KOPT-K1 (cell line): ENCODE data around the gene HRAS.

ENCODE experiments used
- H3K27ac ChIP-seq: fragments of 200-600 bp; sonication (generic); 2 replicates; pipeline ENCODE4 v1.5.1; 2016; ENCODE audit warnings: antibody characterized with exemption, mild to moderate bottlenecking, low read depth, low read length; ENCODE audit not compliant: poor library complexity, severe bottlenecking
- H3K36me3 ChIP-seq: fragments of 200-600 bp; sonication (generic); 2 replicates; pipeline ENCODE4 v1.5.1; 2017; ENCODE audit warnings: antibody characterized with exemption, mild to moderate bottlenecking, low read length, moderate library complexity; ENCODE audit not compliant: insufficient read depth
- H3K9me3 ChIP-seq: fragments of 200-600 bp; sonication (generic); 2 replicates; pipeline ENCODE4 v1.5.1; 2017; ENCODE audit warnings: antibody characterized with exemption, low read length, mild to moderate bottlenecking; ENCODE audit not compliant: insufficient read depth, poor library complexity, severe bottlenecking

Gene HRAS

GRCh38 chr11:551131-551530 lies 15.8 kb upstream of the HRAS start:
- Histone ChIP-seq H3K36me3 (no peaks in the 10 kb centered on the region), H3K27ac (no peak overlapping the region), H3K9me3 (no peaks in the 10 kb centered on the region)

GRCh38 chr11:550746-551085 lies 15.3 kb upstream of the HRAS start:
- Histone ChIP-seq H3K27ac (no peak overlapping the region), H3K36me3 (no peaks in the 10 kb centered on the region), H3K9me3 (no peaks in the 10 kb centered on the region)

GRCh38 chr11:550021-550745 lies 14.8 kb upstream of the HRAS start:
- Histone ChIP-seq H3K9me3 (no peaks in the 10 kb centered on the region), H3K27ac (no peak overlapping the region), H3K36me3 (no peaks in the 10 kb centered on the region)

GRCh38 chr11:548700-549603 lies 13.6 kb upstream of the HRAS start:
- no peak overlapping the region for H3K27ac ChIP-seq
- H3K9me3 ChIP-seq: no peaks in the 10 kb centered on the region
- no peaks in the 10 kb centered on the region for H3K36me3 ChIP-seq

GRCh38 chr11:545171-545570 lies 9.8 kb upstream of the HRAS start:
- H3K9me3 ChIP-seq: no peaks in the 10 kb centered on the region
- no peaks in the 10 kb centered on the region for H3K36me3 ChIP-seq
- no peak overlapping the region for H3K27ac ChIP-seq

- H3K36me3 ChIP-seq: no peaks in the 10 kb centered on the region
- H3K9me3 ChIP-seq: no peaks in the 10 kb centered on the region
- H3K27ac ChIP-seq: no peak overlapping the region
Observed at GRCh38 chr11:544817-545166, 9.4 kb upstream of the HRAS start.

GRCh38 chr11:541433-541885 lies 6.1 kb upstream of the HRAS start:
- H3K27ac ChIP-seq: no peak overlapping the region
- no peaks in the 10 kb centered on the region for H3K36me3 ChIP-seq
- no peaks in the 10 kb centered on the region for H3K9me3 ChIP-seq

GRCh38 chr11:540583-541432 lies 5.4 kb upstream of the HRAS start:
- H3K36me3 ChIP-seq: no peaks in the 10 kb centered on the region
- H3K9me3 ChIP-seq: no peaks in the 10 kb centered on the region
- no peak overlapping the region for H3K27ac ChIP-seq

GRCh38 chr11:539971-540481 lies 4.7 kb upstream of the HRAS start:
- Histone ChIP-seq H3K27ac (no peak overlapping the region), H3K9me3 (no peaks in the 10 kb centered on the region), H3K36me3 (no peaks in the 10 kb centered on the region)

- peaks cover 6% of the 10 kb centered on the region; the same call in 1 of the 2 replicates for H3K36me3 ChIP-seq
- no peak overlapping the region for H3K27ac ChIP-seq
- H3K9me3 ChIP-seq: no peaks in the 10 kb centered on the region
Observed at GRCh38 chr11:538431-539051, 3.2 kb upstream of the HRAS start.

GRCh38 chr11:537622-538430 lies 2.5 kb upstream of the HRAS start:
- H3K27ac ChIP-seq: peak overlapping the region; percentile 17
- peaks cover 12% of the 10 kb centered on the region; the same call in 1 of the 2 replicates for H3K36me3 ChIP-seq
- no peaks in the 10 kb centered on the region for H3K9me3 ChIP-seq

GRCh38 chr11:536841-537621 lies 1.7 kb upstream of the HRAS start, which contains the start of gene LRRC56:
Gene LRRC56 (plus strand): TSS chr11:537527. CDS start chr11:540685, 3,158 bp downstream.
- H3K27ac ChIP-seq: peak within 1 kb of the TSS; percentile 17
- H3K9me3 ChIP-seq: no peaks in the 10 kb centered on the region
- H3K36me3 ChIP-seq: peaks cover 20% of the 10 kb centered on the region

GRCh38 chr11:535210-535518 lies 212 bp downstream of the HRAS start:
- Histone ChIP-seq H3K9me3 (no peaks in the 10 kb centered on the region), H3K36me3 (peaks cover 24% of the 10 kb centered on the region), H3K27ac (peak overlapping the region; percentile 60)
